HepG2 (cell line): ENCODE measurements around the gene ACTRT2. TPM values are rescaled to one million over a fixed set of nuclear protein-coding genes. Genes with fewer than 3 reads are reported as not detected.

Experiments used
- ARID3A ChIP-seq: IDR thresholded peaks from 2 replicates; pipeline ENCODE4 v1.6.1; 2012; ENCODE audit warnings: low read depth, low read length, improper control_type of control experiment
- CAMTA2 ChIP-seq: sonication (generic); formaldehyde crosslinking; IDR thresholded peaks from 2 replicates; pipeline ENCODE4 v1.4.0; 2020; ENCODE audit warnings: mild to moderate bottlenecking, missing genetic modification reagents, borderline replicate concordance
- ELK4 ChIP-seq: sonication (generic); formaldehyde crosslinking; IDR thresholded peaks from 2 replicates; pipeline ENCODE4 v1.9.0; 2021; ENCODE audit warnings: missing genetic modification reagents, borderline replicate concordance
- MAFF ChIP-seq: IDR thresholded peaks from 2 replicates; pipeline ENCODE4 v1.6.1; 2011; ENCODE audit warnings: low read depth, low read length, improper control_type of control experiment
- NFE2 ChIP-seq: sonication (generic); formaldehyde crosslinking; IDR thresholded peaks from 2 replicates; pipeline ENCODE4 v1.4.0; 2020; ENCODE audit warnings: missing genetic modification reagents
- NR2C2 ChIP-seq: sonication (generic); formaldehyde crosslinking; IDR thresholded peaks from 2 replicates; pipeline ENCODE4 v1.4.0; 2020; ENCODE audit warnings: missing genetic modification reagents, mild to moderate bottlenecking, moderate library complexity, borderline replicate concordance
- NR2F6 ChIP-seq, 2 experiments: IDR thresholded peaks; 2 replicates each; pipeline ENCODE4 v1.6.1; 2016; ENCODE audit warnings: antibody characterized with exemption in 1 of 2, mild to moderate bottlenecking in 1 of 2
- RARG ChIP-seq: sonication (generic); formaldehyde crosslinking; IDR thresholded peaks from 2 replicates; pipeline ENCODE4 v1.4.0; 2020; ENCODE audit warnings: low read depth, mild to moderate bottlenecking, missing genetic modification reagents
- SUZ12 ChIP-seq: fragments of 150-350 bp; IDR thresholded peaks from 2 replicates; pipeline ENCODE4 v1.6.1; 2014; ENCODE audit warnings: low read depth, low read length
- THAP11 ChIP-seq: IDR thresholded peaks from 2 replicates; pipeline ENCODE4 v1.6.1; 2016; ENCODE audit warnings: missing biosample characterization, missing genetic modification reagents
- ZMAT5 ChIP-seq: sonication (generic); formaldehyde crosslinking; IDR thresholded peaks from 2 replicates; pipeline ENCODE4 v1.5.0; 2020; ENCODE audit warnings: mild to moderate bottlenecking, low read depth, missing genetic modification reagents, borderline replicate concordance
- ZNF143 ChIP-seq: sonication (generic); formaldehyde crosslinking; IDR thresholded peaks from 2 replicates; pipeline ENCODE4 v1.4.0; 2020; ENCODE audit warnings: missing genetic modification reagents
- polyA plus RNA-seq, 8 experiments: library from polyadenylated mRNA; depleted of rRNA in 3 of 8; stranded (reverse) in 7 of 8; unstranded in 1 of 8; fragments of >200 nt; fragmentation: Illumina TruSeq in 4 of 8; extraction: Trizol in 4 of 8; gene quantifications; 2 replicates each; pipeline versions ENCODE4 v1.2.1 to v1.2.3, GENCODE V29; 2011 to 2016; ENCODE audit warnings: low read depth in 4 of 8, missing spikeins in 1 of 8, mixed read lengths in 1 of 8; ENCODE audit not compliant: insufficient read depth in 1 of 8
- total RNA-seq, 5 experiments: library from RNA; depleted of rRNA; stranded (reverse); fragments of >200 nt; fragmentation: Illumina TruSeq; extraction: Trizol; gene quantifications; 2 replicates each; pipeline ENCODE4 v1.2.3, GENCODE V29; 2016; ENCODE audit warnings: low read depth in 1 of 5

Gene ACTRT2
- total and polyA plus RNA-seq, 2 of the 13 experiments (the other 11 are each of a cell fraction or from before 2014, with no cell fraction given) = not detected

GRCh38 chr1:3009556-3009955, 11.7 kb upstream of the ACTRT2 start (continued):
- TF ChIP-seq THAP11 (CRISPR knock-in tag) (no peak), NFE2 (CRISPR knock-in tag) (no peak), SUZ12 (no peak), ZMAT5 (CRISPR knock-in tag) (no peak), ZNF143 (CRISPR knock-in tag) (no peak), RARG (CRISPR knock-in tag) (no peak), MAFF (no peak), ELK4 (no peak), NR2F6 (IDR thresholded peaks at IDR 0.05) (no peak), NR2F6 (CRISPR knock-in tag; IDR thresholded peaks at IDR 0.05) (no peak), CAMTA2 (CRISPR knock-in tag) (no peak), ARID3A (no peak), NR2C2 (CRISPR knock-in tag) (no peak)
- TF ChIP-seq, all 625 proteins: peak for 0
